ENCODE data around the gene TNFSF18.

Gene TNFSF18

GRCh38 chr1:173099166-173099565 is 48.4 kb upstream of the TNFSF18 start (continued):
- TF ChIP-seq PRDM6 (tag by site-specific recombination; IDR thresholded peaks at IDR 0.05): no peak

GRCh38 chr1:173098117-173098516 is 47.4 kb upstream of the TNFSF18 start:
- ChIA-PET POLR2A (interaction anchor here (0.6 kb wide), 1 partner anchor 36 kb away, joined by 3 read pairs; no protein-coding TSS in a partner anchor), CTCF (interaction anchor here (0.6 kb wide), 1 partner anchor 168 kb away, joined by 4 read pairs; no protein-coding TSS in a partner anchor)
- Histone ChIP-seq H3K4me1 (ENCODE audit: control insufficient read depth, insufficient read depth, low read length) (no peaks in the 10 kb centered on the region), H3K36me3 (ENCODE audit: control insufficient read depth in 2 of 2, insufficient read depth in 1 of 2, low read length in 2 of 2) (no peaks in the 10 kb centered on the region), H3K9me3 (ENCODE audit: control insufficient read depth, insufficient read depth, low read depth, low read length) (no peaks in the 10 kb centered on the region), H3K4me3 (ENCODE audit: low read depth, low read length) (no peak overlapping the region), H3K27ac (ENCODE audit: extremely low read depth, low read depth, low read length) (no peak overlapping the region)
- TF ChIP-seq ZNF692 (tag by site-specific recombination; IDR thresholded peaks at IDR 0.05) (no peak), ZNF398 (tag by site-specific recombination; IDR thresholded peaks at IDR 0.05) (no peak), ZNF362 (tag by site-specific recombination; IDR thresholded peaks at IDR 0.05) (no peak), ZNF830 (tag by site-specific recombination; IDR thresholded peaks at IDR 0.05; ENCODE audit: low read depth) (no peak)

- Histone ChIP-seq H3K27ac (ENCODE audit: extremely low read depth, low read depth, low read length) (no peak overlapping the region), H3K4me1 (ENCODE audit: control insufficient read depth, insufficient read depth, low read length) (no peaks in the 10 kb centered on the region), H3K9me3 (ENCODE audit: control insufficient read depth, insufficient read depth, low read depth, low read length) (no peaks in the 10 kb centered on the region), H3K36me3 (ENCODE audit: control insufficient read depth in 2 of 2, insufficient read depth in 1 of 2, low read length in 2 of 2) (no peaks in the 10 kb centered on the region), H3K4me3 (ENCODE audit: low read depth, low read length) (no peak overlapping the region)
- CTCF ChIA-PET: interaction anchor here (0.5 kb wide), 1 partner anchor 322 kb away, joined by 3 read pairs; no protein-coding TSS in a partner anchor
- no peak for TF ChIP-seq ZNF48 (tag by site-specific recombination; IDR thresholded peaks at IDR 0.05)
- no peak for TF ChIP-seq ZNF747 (tag by site-specific recombination; IDR thresholded peaks at IDR 0.05)
- TF ChIP-seq HOXA7 (CRISPR knock-in tag; IDR thresholded peaks at IDR 0.05; ENCODE audit: borderline replicate concordance): no peak
- TF ChIP-seq ZNF362 (tag by site-specific recombination; IDR thresholded peaks at IDR 0.05): no peak
- TF ChIP-seq ZNF629 (tag by site-specific recombination; IDR thresholded peaks at IDR 0.05): no peak
- TF ChIP-seq OSR2 (tag by site-specific recombination; IDR thresholded peaks at IDR 0.05): no peak
- TF ChIP-seq ZBTB1 (tag by site-specific recombination; IDR thresholded peaks at IDR 0.05): no peak
- no peak for TF ChIP-seq PRDM6 (tag by site-specific recombination; IDR thresholded peaks at IDR 0.05)
- POLR2A ChIA-PET: no interaction called here
Measured at GRCh38 chr1:173097001-173097400, 46.3 kb upstream of the TNFSF18 start.

Measured in HEK293 (cell line).